Transverse colon (tissue), 3 donors: ENCODE data around the gene F13A1.

ENCODE experiments used
- POLR2A ChIP-seq: fragments of 450-650 bp; IDR thresholded peaks from one replicate; pipeline ENCODE4 v1.6.1; 2016; ENCODE audit warnings: antibody characterized with exemption, mild to moderate bottlenecking, moderate library complexity
- TF ChIP-seq, protein P1 (sequence below), 5 experiments: fragments of 200-600 bp in 3 of 5; fragments of 450-650 bp in 2 of 5; sonication (generic) in 3 of 5; IDR thresholded peaks; 1 replicate in 2 of 5; 2 replicates in 3 of 5; pipeline ENCODE4 v1.5.1; 2016 to 2017; ENCODE audit warnings: antibody characterized with exemption in 5 of 5, inconsistent platforms in 3 of 5, mild to moderate bottlenecking in 2 of 5, moderate library complexity in 1 of 5

- TF ChIP-seq POLR2A: no peak
- TF ChIP-seq, protein P1, sequence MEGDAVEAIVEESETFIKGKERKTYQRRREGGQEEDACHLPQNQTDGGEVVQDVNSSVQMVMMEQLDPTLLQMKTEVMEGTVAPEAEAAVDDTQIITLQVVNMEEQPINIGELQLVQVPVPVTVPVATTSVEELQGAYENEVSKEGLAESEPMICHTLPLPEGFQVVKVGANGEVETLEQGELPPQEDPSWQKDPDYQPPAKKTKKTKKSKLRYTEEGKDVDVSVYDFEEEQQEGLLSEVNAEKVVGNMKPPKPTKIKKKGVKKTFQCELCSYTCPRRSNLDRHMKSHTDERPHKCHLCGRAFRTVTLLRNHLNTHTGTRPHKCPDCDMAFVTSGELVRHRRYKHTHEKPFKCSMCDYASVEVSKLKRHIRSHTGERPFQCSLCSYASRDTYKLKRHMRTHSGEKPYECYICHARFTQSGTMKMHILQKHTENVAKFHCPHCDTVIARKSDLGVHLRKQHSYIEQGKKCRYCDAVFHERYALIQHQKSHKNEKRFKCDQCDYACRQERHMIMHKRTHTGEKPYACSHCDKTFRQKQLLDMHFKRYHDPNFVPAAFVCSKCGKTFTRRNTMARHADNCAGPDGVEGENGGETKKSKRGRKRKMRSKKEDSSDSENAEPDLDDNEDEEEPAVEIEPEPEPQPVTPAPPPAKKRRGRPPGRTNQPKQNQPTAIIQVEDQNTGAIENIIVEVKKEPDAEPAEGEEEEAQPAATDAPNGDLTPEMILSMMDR (IDR thresholded peaks at IDR 0.05): no peak
These were observed 123.7 kb downstream of the F13A1 start for GRCh38 chr6:6196762-6197161.
